ENCODE data around the gene UTF1.

Gene UTF1

GRCh38 chr10:133230044-133230361, at the start of gene UTF1:
UTF1 (plus strand) TSS chr10:133230217; CDS start chr10:133230289, 72 bp downstream.
- DNase-seq (ENCODE audit: low spot score), result no peak

- no peak for DNase-seq (ENCODE audit: low spot score)
These were observed 48.9 kb upstream of the UTF1 start for GRCh38 chr10:133180965-133181639.

- no peak for DNase-seq (ENCODE audit: low spot score)
These were observed 47.8 kb upstream of the UTF1 start for GRCh38 chr10:133182190-133182589.

GRCh38 chr10:133182791-133183645, 47.0 kb upstream of the UTF1 start:
- no peak for DNase-seq (ENCODE audit: low spot score)

- DNase-seq (ENCODE audit: low spot score), result no peak
These were observed 46.2 kb upstream of the UTF1 start for GRCh38 chr10:133183646-133184378.

GRCh38 chr10:133184591-133185244, 45.3 kb upstream of the UTF1 start:
- DNase-seq (ENCODE audit: low spot score), result no peak

- DNase-seq (ENCODE audit: low spot score), result no peak
These were observed 44.6 kb upstream of the UTF1 start for GRCh38 chr10:133185421-133185820.

GRCh38 chr10:133185916-133186315, 44.1 kb upstream of the UTF1 start:
- no peak for DNase-seq (ENCODE audit: low spot score)

- no peak for DNase-seq (ENCODE audit: low spot score)
These were observed 43.5 kb upstream of the UTF1 start for GRCh38 chr10:133186416-133187090.

GRCh38 chr10:133187091-133187905, 42.7 kb upstream of the UTF1 start:
- DNase-seq (ENCODE audit: low spot score), result no peak

- no peak for DNase-seq (ENCODE audit: low spot score)
These were observed 41.9 kb upstream of the UTF1 start for GRCh38 chr10:133187906-133188681.

- DNase-seq (ENCODE audit: low spot score), result no peak
These were observed 40.8 kb upstream of the UTF1 start for GRCh38 chr10:133189256-133189655.

- no peak for DNase-seq (ENCODE audit: low spot score)
These were observed 40.3 kb upstream of the UTF1 start for GRCh38 chr10:133189726-133190125.

- no peak for DNase-seq (ENCODE audit: low spot score)
These were observed 39.8 kb upstream of the UTF1 start for GRCh38 chr10:133190225-133190624.

- DNase-seq (ENCODE audit: low spot score), result no peak
These were observed 38.4 kb upstream of the UTF1 start for GRCh38 chr10:133191651-133192050.

GRCh38 chr10:133194151-133194550, 35.9 kb upstream of the UTF1 start:
- DNase-seq (ENCODE audit: low spot score), result no peak

GRCh38 chr10:133195096-133195495, 34.9 kb upstream of the UTF1 start:
- DNase-seq (ENCODE audit: low spot score), result no peak

- DNase-seq (ENCODE audit: low spot score), result no peak
These were observed 34.4 kb upstream of the UTF1 start for GRCh38 chr10:133195611-133196010.

GRCh38 chr10:133196221-133196915, 33.6 kb upstream of the UTF1 start:
- no peak for DNase-seq (ENCODE audit: low spot score)
